Measurements from ENCODE around the gene PKD2L1.
"Not testable (repeated sequence)": the region's sequence is repeated elsewhere in the genome, so short reads cannot be mapped to it uniquely, and the experiment has no call there.

- TF ChIP-seq CTCF (IDR thresholded peaks at IDR 0.05; ENCODE audit: insufficient read depth, low read length, poor library complexity, severe bottlenecking); EZH2phosphoT487 (conservative IDR thresholded peaks at IDR 0.05; ENCODE audit: low read length): not testable (repeated sequence)
Measured at GRCh38 chr10:100376656-100377055, 46.6 kb upstream of the PKD2L1 start.
